Epithelial cell of umbilical artery (primary cell): Measurements from ENCODE around the gene RASSF6. TPM values are rescaled to one million over a fixed set of nuclear protein-coding genes. Genes with fewer than 3 reads are reported as not detected.

ENCODE experiments used
- total RNA-seq: library from RNA; depleted of rRNA; stranded (reverse); fragments of >200 nt; gene quantifications from 2 replicates; pipeline ENCODE4 v1.2.3, GENCODE V29; 2014

Gene RASSF6, protein sequence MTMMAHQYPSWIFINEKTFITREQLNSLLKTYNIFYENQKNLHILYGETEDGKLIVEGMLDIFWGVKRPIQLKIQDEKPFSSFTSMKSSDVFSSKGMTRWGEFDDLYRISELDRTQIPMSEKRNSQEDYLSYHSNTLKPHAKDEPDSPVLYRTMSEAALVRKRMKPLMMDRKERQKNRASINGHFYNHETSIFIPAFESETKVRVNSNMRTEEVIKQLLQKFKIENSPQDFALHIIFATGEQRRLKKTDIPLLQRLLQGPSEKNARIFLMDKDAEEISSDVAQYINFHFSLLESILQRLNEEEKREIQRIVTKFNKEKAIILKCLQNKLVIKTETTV
- under 0.01 TPM in 1 of 2 replicates, not detected in the other for total RNA-seq

DNA sequence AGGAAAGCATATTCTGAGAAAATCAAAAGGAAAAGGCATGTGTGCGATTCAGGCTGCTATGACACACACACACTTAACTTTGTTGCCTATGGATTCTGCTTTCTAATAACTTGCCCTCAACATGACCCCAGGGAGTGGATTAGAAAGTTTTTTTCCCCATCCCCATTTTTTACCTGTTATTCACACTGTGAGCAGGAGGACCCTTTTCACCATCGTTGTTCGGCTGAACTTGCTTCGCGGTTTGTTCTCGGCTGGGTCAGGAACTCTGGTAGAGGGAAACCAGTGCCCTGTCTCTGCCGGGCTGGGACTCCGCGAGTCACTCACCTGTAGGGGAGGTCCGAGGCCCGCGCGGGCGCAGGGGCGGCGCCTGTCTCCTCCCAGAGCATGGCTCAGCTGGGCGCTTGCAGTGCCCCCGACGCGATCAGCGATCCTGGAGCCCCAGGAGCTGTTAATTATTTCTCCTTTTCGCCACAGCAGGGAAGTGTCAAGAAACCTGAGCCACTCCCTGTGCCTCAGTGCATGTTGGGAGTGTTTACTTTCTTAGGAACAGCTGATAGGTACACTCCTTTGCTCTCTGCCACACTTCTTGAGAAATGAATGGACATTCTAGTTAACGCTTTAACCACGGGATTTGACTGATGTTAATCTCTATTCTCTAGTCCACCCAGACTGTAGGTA lies at the start of gene RASSF6:
TSS of gene RASSF6 (minus strand) at position 322 of the 678 bp plus-strand sequence. CDS start 8,641 bp downstream, outside the sequence.

Other genes with a start within 250 kb of the RASSF6 start
- not detected in 2 replicates for gene ALB, start 216.1 kb downstream of the RASSF6 start, total RNA-seq
- not detected in 2 replicates for gene AFP, start 184.2 kb downstream of the RASSF6 start, total RNA-seq
- gene AFM, start 138.7 kb downstream of the RASSF6 start, total RNA-seq = not detected in 2 replicates
- gene CXCL8, start 120.1 kb upstream of the RASSF6 start, total RNA-seq = 36.1 and 80.4 TPM in 2 replicates
- gene CXCL6, start 216.2 kb upstream of the RASSF6 start, total RNA-seq = 0.65 and 6.4 TPM in 2 replicates
- gene PF4V1, start 232.9 kb upstream of the RASSF6 start, total RNA-seq = not detected in 2 replicates
- 14.6 and 36.2 TPM in 2 replicates for gene CXCL1, start 249.0 kb upstream of the RASSF6 start, total RNA-seq